Loucy (cell line): Measurements from ENCODE around the gene RXRA.
A peak's percentile ranks its signal among the peaks of the same experiment; 100 is the strongest.

Source experiments
- H2AFZ ChIP-seq: fragments of 200-600 bp; sonication (generic); 2 replicates; pipeline ENCODE4 v1.6.0; 2016; ENCODE audit warnings: antibody characterized with exemption, mild to moderate bottlenecking, low read length, moderate library complexity
- H3F3A ChIP-seq: fragments of 200-600 bp; 2 replicates; pipeline ENCODE4 v1.6.0; 2016; ENCODE audit warnings: antibody characterized with exemption, low read depth, mild to moderate bottlenecking
- H3K27me3 ChIP-seq: fragments of 200-600 bp; sonication (generic); 2 replicates; pipeline ENCODE4 v1.6.1; 2014; ENCODE audit warnings: low read length, mild to moderate bottlenecking; ENCODE audit not compliant: insufficient read depth, poor library complexity, severe bottlenecking
- H3K36me3 ChIP-seq: fragments of 200-600 bp; sonication (generic); 2 replicates; pipeline ENCODE4 v1.6.1; 2016; ENCODE audit warnings: low read length; ENCODE audit not compliant: insufficient read depth
- H3K4me1 ChIP-seq: fragments of 200-600 bp; sonication (generic); 2 replicates; pipeline ENCODE4 v1.5.1; 2014; ENCODE audit warnings: low read length, mild to moderate bottlenecking; ENCODE audit not compliant: insufficient read depth, poor library complexity, severe bottlenecking
- H3K4me2 ChIP-seq: fragments of 200-600 bp; sonication (generic); 2 replicates; pipeline ENCODE4 v1.6.0; 2014; ENCODE audit warnings: antibody characterized with exemption, low read length, low read depth, mild to moderate bottlenecking; ENCODE audit not compliant: poor library complexity, severe bottlenecking
- H3K4me3 ChIP-seq: fragments of 200-600 bp; sonication (generic); 2 replicates; pipeline ENCODE4 v1.5.1; 2014; ENCODE audit warnings: low read length, mild to moderate bottlenecking, mixed read lengths; ENCODE audit not compliant: poor library complexity, severe bottlenecking
- H3K79me2 ChIP-seq: fragments of 200-600 bp; sonication (generic); 2 replicates; pipeline ENCODE4 v1.6.1; 2014; ENCODE audit warnings: low read length; ENCODE audit not compliant: insufficient read depth
- H3K9ac ChIP-seq: fragments of 200-600 bp; sonication (generic); 2 replicates; pipeline ENCODE4 v1.6.0; 2014; ENCODE audit warnings: mild to moderate bottlenecking, low read depth, low read length, moderate library complexity; ENCODE audit not compliant: poor library complexity, severe bottlenecking
- H3K9me2 ChIP-seq: fragments of 200-600 bp; sonication (generic); replicated peaks from 2 replicates; pipeline ENCODE4 v1.6.1; 2016; ENCODE audit warnings: low read depth, low read length, mixed read lengths
- H3K9me3 ChIP-seq: fragments of 200-600 bp; sonication (generic); 2 replicates; pipeline ENCODE4 v1.6.1; 2014; ENCODE audit warnings: mild to moderate bottlenecking, antibody characterized with exemption, low read length, low read depth; ENCODE audit not compliant: insufficient read depth
- H4K20me1 ChIP-seq: fragments of 200-600 bp; sonication (generic); 2 replicates; pipeline ENCODE4 v1.6.0; 2014; ENCODE audit warnings: antibody characterized with exemption, low read length, mild to moderate bottlenecking; ENCODE audit not compliant: insufficient read depth, poor library complexity, severe bottlenecking
- CTCF ChIP-seq: fragments of 200-600 bp; sonication (generic); conservative IDR thresholded peaks from 2 replicates; pipeline ENCODE4 v1.5.1; 2014; ENCODE audit warnings: mild to moderate bottlenecking, antibody characterized with exemption, low read length
- EZH2phosphoT487 ChIP-seq: fragments of 200-600 bp; IDR thresholded peaks from 2 replicates; pipeline ENCODE4 v1.6.1; 2018; ENCODE audit warnings: antibody characterized with exemption, mild to moderate bottlenecking, moderate library complexity, borderline replicate concordance

Gene RXRA

GRCh38 chr9:134444038-134444315, 117.7 kb downstream of the RXRA start:
- Histone ChIP-seq H2AFZ (no peak overlapping the region), H3K27me3 (no peaks in the 10 kb centered on the region), H3K9ac (peak overlapping the region; percentile 22), H3K4me2 (peak overlapping the region; percentile 73), H4K20me1 (no peaks in the 10 kb centered on the region), H3K36me3 (peaks cover 3% of the 10 kb centered on the region; the same call in 1 of the 2 replicates), H3K9me2 (no peaks in the 10 kb centered on the region), H3K79me2 (no peaks in the 10 kb centered on the region), H3K4me1 (peaks cover 17% of the 10 kb centered on the region), H3F3A (no peaks in the 10 kb centered on the region), H3K9me3 (peaks cover 9% of the 10 kb centered on the region; the same call in 1 of the 2 replicates), H3K4me3 (no peak overlapping the region)
- TF ChIP-seq EZH2phosphoT487 (no peak), CTCF (no peak)

- H3K9me3 ChIP-seq, result peaks cover 9% of the 10 kb centered on the region; the same call in 1 of the 2 replicates
- no peaks in the 10 kb centered on the region for H3K9me2 ChIP-seq
- TF ChIP-seq CTCF, result no peak
- no peak for TF ChIP-seq EZH2phosphoT487
- no peak overlapping the region for H3K4me2 ChIP-seq
- peaks cover 20% of the 10 kb centered on the region for H3K4me1 ChIP-seq
- no peak overlapping the region for H3K4me3 ChIP-seq
- H3K36me3 ChIP-seq, result no peaks in the 10 kb centered on the region
- no peaks in the 10 kb centered on the region for H3F3A ChIP-seq
- no peaks in the 10 kb centered on the region for H4K20me1 ChIP-seq
- H3K9ac ChIP-seq, result no peak overlapping the region
- H2AFZ ChIP-seq, result no peak overlapping the region
- no peaks in the 10 kb centered on the region for H3K79me2 ChIP-seq
- no peaks in the 10 kb centered on the region for H3K27me3 ChIP-seq
Observed at GRCh38 chr9:134445000-134445399, 118.7 kb downstream of the RXRA start.

- Histone ChIP-seq H3F3A (no peaks in the 10 kb centered on the region), H4K20me1 (no peaks in the 10 kb centered on the region), H3K4me3 (no peak overlapping the region), H3K9ac (no peak overlapping the region), H3K9me2 (no peaks in the 10 kb centered on the region), H3K4me2 (peak overlapping the region; percentile 30), H2AFZ (no peak overlapping the region), H3K79me2 (no peaks in the 10 kb centered on the region), H3K9me3 (peaks cover 9% of the 10 kb centered on the region; the same call in 1 of the 2 replicates), H3K36me3 (no peaks in the 10 kb centered on the region), H3K27me3 (no peaks in the 10 kb centered on the region), H3K4me1 (peaks cover 16% of the 10 kb centered on the region)
- peak; percentile 82 for TF ChIP-seq CTCF
- no peak for TF ChIP-seq EZH2phosphoT487
Observed at GRCh38 chr9:134449180-134449916, 123.1 kb downstream of the RXRA start.
